HTERT RPE-1 (cell line): ENCODE measurements around the gene PLA2G2E.
"Not testable (repeated sequence)": the region's sequence is repeated elsewhere in the genome, so short reads cannot be mapped to it uniquely, and the experiment has no call there.

Experiments
- in situ Hi-C: fragments of 300-500 bp; cut with MboI; formaldehyde crosslinking; loops from 4 replicates; pipeline ENCODE4 v1.14.3; 2020; ENCODE audit warnings: low sequenced_read_pairs

The PLA2G2E gene

DNA sequence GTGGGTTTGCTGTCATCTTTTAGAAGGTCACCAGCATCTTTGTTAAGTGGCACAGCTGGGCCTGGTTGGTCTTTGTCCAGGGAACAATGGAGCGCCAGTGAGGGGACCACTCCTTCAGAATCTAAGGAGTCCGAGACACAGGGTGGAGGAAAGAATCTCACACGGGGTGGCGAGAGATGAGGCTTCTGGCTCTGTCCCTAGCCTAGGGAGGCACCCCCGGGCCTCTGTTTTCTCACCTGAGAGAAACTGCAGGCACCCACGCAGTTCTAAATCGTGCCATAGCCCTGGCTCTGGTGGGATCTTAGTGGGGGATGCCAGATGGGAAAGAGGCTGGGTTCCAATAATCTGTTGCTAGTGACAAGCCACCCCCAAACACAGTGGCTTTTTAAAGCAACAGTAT, 10.9 kb upstream of the PLA2G2E start:
- in situ Hi-C loops, result no loop called here

GRCh38 chr1:19932866-19933265, 9.4 kb upstream of the PLA2G2E start:
- in situ Hi-C loops, result no loop called here

GRCh38 chr1:19927130-19927421, 3.7 kb upstream of the PLA2G2E start:
- in situ Hi-C loops, result not testable (repeated sequence)

DNA sequence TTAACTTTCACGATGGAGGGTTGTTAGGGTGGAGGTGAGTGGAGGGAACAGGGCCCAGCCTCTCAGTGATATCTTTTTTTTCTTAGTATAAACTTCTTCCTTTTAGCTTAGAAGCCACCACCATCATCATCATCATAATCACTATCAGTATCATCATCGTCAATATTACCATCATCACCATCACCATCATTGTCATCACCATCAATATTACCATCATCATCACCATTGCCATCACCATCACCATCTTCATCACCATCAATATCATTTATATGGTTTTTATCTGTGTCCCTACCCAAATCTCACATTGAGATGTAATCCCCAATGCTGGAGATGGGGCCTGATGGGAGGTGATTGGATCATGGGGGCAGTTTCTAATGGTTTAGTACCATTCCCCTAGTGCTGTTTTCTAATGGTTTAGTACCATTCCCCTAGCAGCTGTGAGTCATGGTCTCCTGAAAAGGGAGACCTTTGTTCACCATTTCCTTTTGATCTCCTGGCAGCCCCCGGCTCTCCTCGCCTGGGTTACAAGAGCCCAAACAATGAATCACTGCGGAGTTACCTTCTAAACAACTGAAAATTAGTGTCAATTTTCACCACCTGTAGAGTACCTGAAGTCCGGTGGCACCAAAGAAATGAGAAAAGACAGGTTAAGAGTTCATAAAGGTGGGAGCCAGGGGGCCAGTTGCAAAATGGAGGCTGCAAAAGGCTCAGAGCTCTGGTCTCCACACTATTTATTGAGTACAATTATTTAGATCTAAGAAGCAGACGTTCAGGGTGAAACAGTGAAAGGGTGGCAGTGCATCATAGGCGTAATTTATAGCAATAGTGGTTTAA, 3.1 kb upstream of the PLA2G2E start:
- in situ Hi-C loops, result no loop called here

- in situ Hi-C loops, result no loop called here
Observed at GRCh38 chr1:19925342-19926070, 2.1 kb upstream of the PLA2G2E start.

- in situ Hi-C loops, result no loop called here
Observed at GRCh38 chr1:19923953-19924346, 533 bp upstream of the PLA2G2E start.

GRCh38 chr1:19922015-19922688, 1.3 kb downstream of the PLA2G2E start:
- in situ Hi-C loops, result no loop called here

GRCh38 chr1:19921310-19921709, 2.1 kb downstream of the PLA2G2E start:
- in situ Hi-C loops, result no loop called here

DNA sequence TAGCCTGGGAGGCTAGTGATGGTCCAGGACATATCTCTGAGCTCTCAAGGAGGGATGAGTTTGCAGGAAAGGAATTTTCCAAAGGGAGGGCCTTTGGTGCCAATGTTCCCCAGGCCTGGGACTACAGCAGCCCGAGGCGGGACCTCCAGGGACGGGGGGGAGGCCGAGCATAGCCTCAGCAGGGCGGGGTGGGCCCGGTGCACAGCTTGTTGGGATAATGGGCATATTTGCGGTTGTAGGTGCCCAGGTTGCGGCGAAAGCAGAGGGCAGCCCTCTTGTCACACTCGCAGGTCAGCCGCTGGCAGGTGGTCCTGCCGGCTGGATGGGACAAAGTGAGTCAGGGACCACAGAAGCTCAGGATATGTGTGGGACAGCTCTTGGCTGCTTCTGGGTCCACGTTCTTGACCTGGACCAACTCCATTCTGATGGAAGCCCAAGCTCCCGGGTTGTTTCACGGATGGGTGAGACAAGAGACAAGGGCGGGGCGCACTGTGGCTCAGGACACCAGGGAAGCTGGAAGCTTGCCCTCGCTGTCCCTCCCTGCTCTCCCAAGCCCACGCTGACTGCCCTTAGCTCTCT, 3.2 kb downstream of the PLA2G2E start:
- in situ Hi-C loops, result no loop called here

DNA sequence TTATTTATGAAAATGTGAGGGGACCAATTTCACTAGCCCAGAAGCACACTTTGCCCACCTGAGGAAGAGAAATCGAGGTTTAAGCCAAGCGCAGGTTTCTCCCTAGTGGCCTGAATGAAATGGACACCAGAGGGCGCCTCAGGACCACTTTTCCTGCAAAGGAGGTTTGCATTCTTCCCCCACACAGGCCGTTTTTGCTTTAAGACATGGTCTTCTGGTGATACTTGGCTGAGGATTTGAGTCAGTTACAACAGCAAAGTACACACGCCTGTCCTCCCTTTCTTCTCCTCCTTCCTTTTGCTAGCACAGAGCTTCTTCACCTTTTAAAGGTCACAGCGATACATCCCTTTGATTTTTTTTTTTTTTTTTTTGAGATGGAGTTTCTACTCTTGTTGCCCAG, 5.4 kb downstream of the PLA2G2E start:
- in situ Hi-C loops, result no loop called here

DNA sequence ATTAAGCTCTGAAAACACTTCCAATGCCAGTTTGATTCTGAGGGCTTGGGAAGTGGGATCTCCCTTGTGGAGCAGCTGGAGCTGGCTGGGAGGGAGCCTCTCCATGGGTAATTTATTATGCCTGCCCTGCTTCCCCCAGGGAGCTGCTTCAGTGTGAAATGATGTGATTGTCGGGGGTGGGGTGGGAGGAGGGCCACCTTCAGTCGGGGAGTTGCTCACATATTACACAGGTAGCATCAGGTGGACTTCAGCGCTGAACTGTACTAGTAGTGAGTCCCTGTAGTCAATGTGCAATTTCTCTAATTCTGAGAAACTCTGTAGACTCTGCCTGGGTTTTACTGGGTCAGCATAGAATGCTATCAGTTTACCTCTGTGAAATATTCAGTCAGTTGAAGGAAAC, 12.8 kb downstream of the PLA2G2E start:
- in situ Hi-C loops, result no loop called here

GRCh38 chr1:19909971-19910370, 13.4 kb downstream of the PLA2G2E start:
- in situ Hi-C loops, result no loop called here

DNA sequence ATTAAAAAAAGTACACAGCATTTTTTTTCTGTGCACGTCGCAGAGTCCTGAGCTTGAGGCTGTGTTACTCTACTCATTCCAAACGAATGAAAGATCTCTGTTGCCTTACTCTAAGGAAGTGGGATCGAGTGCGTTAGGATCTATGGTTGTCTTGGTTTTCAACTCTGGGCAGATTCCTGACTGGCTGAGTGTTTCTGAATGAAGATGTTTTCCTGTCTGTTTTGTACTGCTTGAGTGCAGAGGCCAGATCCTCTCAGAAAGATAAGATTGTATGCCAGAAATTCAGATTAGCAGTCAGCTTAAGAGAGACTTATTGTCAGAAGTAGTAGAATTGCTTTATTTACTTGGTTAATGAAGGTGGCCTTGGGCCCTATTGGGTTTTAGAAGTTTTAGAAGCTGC, 14.0 kb downstream of the PLA2G2E start:
- in situ Hi-C loops, result no loop called here

GRCh38 chr1:19907456-19907855, 16.0 kb downstream of the PLA2G2E start:
- in situ Hi-C loops, result no loop called here

DNA sequence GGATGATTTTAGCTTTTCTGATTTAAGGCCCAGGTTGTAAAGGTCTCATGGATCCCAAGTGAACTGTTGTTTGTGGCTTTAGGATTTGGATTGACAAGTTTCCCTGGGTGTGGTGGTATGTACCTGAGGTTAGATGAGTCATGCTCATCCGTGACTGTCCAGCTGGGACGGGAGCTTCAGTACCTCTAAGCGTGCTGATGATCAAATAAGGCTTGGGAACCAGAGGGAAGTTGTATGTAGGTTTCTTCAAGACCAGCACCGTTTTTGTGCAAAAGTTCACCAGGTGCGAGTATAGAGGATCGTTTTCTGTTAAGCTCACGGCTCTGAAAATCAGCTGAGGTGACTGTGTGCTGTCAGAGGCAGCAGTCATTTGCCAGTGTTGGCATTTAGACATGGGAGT, 19.8 kb downstream of the PLA2G2E start:
- in situ Hi-C loops, result no loop called here

DNA sequence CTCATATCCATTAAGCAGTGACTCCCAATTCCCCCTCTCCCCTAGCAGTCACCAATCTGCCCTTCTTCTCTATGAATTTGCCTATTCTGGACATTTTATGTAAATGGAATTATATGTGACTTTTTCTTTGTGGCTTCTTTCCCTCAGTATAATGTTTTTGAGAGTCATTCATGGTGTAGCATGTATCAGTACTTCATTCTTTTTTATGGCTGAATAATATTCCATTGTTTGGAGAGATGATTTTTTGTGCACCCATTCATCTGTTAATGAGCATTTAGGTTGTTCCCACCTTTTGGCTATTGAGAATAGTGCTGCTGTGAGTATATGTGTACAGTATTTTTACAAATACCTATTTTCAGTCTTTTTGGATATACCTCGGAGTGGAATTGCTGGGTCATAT, 21.8 kb downstream of the PLA2G2E start:
- in situ Hi-C loops, result no loop called here

GRCh38 chr1:19894218-19894617, 29.2 kb downstream of the PLA2G2E start:
- in situ Hi-C loops, result no loop called here

DNA sequence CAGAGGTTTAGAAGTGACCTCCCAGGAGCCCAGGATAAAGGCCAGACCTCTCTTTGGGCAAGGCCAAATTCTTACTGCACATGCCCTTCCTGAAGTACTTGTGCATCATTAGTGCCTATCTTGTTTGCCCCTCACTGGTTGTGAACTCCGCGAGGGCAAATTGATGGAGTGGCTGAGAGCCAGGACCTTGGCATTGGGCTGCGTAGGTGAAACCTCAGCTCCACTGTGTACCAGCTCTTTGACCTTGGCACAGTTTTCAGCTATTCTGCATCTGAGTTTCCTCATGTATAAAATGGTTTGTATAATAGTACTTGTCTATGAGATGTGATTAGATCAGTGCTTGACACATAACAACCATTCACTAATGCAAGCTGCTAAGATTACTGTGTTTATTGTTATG, 29.7 kb downstream of the PLA2G2E start:
- in situ Hi-C loops, result no loop called here

- in situ Hi-C loops, result no loop called here
Observed at GRCh38 chr1:19892628-19893168, 30.7 kb downstream of the PLA2G2E start.

GRCh38 chr1:19892129-19892528, 31.3 kb downstream of the PLA2G2E start:
- in situ Hi-C loops, result no loop called here

GRCh38 chr1:19889656-19890055, 33.8 kb downstream of the PLA2G2E start:
- in situ Hi-C loops, result no loop called here
